ENCODE measurements around the gene CABCOCO1. TPM values are rescaled to one million over a fixed set of nuclear protein-coding genes. Genes with fewer than 3 reads are reported as not detected.

CABCOCO1 gene, protein sequence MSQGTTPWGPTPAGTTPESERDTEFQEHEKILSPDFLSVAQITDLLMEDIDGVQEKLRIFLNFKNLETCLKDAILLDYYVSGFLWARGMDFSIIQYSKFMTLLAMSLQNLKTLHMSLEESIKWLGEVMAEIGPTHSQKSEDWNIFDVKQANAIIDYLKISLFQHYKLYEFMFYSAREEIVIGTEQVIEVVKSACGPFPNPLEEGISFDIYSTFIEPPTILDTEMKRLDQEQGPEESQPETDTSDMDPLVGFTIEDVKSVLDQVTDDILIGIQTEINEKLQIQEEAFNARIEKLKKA
- not detected in 2 replicates for total RNA-seq

GRCh38 chr10:61662794-61663259, at the start of gene CABCOCO1:
Gene CABCOCO1 (plus strand): TSS chr10:61662929. CDS start chr10:61662973, 44 bp downstream.

Other genes starting within 250 kb of the CABCOCO1 start
- not detected in 2 replicates for gene TMEM26, start 209.5 kb upstream of the CABCOCO1 start, total RNA-seq
- gene ARID5B, start 238.8 kb downstream of the CABCOCO1 start, total RNA-seq, result 6.7 and 8.3 TPM in 2 replicates